NCI-H1417 treated with DMSO at 0.1 percent for 48 hours (cell line): ENCODE measurements around the gene FMNL1.

Source experiments
- DNase-seq: peaks from one replicate; lab custom pipeline; 2025; lab: John Stamatoyannopoulos, UW

The FMNL1 gene

DNA sequence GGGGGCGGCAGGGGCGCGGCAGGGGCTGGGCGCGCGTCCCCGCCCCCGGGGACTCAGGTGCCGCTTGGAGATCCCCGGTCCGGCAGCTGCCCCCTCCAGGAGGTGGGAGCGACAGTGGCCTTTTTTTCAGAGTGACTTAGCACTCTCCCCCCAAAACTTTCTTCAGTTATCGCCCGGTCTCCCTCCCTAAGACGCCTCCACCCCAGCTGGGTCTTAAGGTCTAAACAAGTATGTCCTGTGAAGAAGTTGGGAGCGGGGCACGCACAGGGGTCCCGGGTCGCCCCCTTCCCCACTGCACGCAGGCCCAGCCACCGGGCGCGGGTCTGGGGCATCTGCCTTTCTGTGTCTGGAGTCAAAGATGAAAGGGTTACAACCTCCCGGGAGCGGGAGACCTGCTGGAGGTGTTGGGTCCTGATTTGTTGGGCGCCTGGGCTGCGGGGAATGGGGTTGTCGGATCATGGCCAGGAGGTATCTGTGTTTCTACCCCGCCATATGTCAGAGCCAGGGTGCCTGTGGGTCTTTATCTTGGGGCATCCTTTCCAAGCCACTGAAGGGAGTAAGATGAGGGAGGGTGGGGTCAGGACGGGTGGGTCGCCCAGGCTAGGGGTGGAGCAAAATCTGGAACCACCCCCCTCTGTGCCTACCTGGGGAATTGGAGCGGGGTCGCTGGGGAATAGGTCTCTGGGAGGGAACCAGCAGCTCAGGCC, 757 bp downstream of the FMNL1 start:
- no peak for DNase-seq

DNA sequence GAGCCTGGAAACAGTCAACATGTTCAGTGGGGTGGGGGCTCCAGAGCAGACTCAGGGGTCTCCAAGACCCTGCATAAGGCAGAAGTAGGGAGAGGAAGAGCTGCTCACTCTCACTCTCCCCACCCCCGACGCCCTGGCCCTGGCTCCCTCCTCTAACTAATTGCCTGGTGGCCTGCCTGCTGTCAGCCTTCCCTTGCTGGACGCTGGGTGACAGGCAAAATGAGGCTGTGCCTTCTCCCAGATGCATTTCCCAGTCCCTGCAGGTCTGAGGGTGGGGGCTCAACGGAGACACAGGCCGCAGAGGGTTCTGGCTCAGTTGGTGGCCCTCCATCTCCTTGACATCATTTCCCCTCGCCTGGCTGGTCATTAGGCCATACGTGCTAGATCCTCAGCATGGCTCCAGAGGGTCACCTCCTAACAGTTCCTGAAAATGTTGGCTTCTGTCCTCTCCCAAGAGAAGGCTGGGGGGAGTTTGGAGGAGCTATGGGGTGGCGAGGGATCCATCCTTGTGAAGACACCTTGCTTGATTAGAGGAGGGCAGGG, 1.4 kb downstream of the FMNL1 start:
- DNase-seq = no peak

DNA sequence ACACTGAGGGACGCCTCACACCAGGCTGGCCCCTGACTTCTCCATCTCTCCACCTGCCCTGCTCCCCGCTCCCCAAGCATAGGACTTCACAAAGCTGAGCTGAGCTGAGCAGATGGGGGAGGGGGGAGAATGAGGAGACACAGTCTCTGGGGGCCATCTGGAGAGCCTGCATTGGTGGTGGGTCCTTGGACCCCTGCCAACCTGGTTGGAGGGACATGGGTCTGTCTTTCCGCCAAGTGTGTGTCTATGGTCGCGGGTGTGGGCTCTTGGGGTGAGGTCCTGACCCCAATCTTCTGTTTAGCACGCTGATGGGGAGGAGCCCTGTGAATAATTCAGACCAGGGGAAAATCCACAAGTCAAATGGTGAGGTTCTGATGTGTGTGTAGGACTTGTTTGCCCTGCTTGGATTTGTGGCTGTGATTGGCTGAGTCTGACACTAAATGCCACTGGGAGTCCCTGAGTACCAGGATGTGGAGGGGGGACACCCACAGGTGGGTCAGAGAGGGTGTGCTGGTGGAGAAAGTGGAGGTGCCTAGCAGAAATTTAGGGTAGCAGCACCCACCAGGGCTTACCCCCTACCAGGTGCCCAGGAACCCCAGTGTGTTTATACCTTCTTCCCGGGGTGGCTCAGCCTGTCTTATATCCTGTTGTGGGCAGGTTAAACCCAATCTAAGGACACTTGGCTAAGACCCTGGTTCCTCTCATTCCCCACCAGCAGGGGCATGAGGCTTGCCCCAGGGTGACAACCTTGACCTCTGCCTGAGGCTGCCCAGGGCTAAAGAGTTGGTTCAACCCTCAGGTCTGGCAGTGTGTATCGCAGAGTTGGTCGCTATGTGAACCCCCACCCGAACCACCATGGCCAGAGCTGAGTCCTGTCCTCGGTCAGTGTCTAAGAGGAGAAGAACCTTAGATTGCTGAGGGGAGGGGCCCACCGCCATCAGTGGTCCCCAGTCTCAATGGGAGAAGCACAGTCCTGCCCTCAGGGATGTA, 2.1 kb downstream of the FMNL1 start:
- DNase-seq = no peak

DNA sequence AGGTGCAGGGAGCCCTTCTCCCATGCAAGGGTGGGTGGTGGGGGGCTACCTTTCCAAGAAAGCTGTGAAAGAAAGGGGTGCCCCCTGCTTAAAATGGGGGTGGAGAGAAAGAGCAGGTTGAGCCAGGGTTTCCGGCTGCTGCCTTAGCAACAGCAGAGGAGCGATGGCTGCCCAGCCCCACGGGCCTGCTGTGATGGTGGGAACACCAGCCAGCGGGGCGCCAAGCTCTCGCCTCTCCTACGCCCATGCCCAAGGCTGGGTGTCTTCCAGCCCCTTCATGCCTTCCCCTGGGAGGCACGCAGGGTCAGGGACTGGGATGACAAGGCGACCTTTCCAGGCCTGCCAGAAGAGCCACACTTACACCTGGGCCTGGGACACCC, 3.0 kb downstream of the FMNL1 start:
- no peak for DNase-seq

DNA sequence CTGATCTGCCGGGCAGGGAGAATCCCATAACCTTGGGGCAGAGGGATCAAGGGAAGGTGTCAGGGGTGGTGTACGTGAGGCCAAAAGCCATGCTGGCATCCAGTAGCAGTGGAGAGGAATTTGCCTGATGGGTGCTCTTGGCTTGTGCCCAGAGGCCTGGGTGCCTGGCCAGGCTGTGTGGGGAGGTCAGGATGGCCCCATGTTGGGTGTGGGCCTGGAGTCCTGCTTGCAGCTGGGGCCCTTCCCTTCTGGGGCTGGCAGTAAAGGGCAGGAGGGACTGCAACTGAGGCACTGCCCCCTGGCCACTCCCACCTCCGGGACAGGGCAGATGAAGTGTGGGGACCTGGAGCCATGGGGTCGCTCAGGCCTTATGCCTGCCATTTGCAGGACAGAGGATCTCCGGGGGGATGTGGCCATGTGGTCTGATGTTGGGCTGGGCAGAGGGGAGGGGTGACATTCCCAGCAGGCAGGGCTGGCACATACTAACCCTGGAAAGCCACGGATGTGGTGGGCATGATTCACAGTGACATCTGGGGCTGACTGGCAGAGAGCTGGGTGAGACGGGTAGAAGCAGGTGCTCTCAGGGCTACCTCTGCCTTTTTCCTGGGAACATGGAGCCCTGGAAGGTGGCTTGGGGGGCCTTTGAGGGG, 3.5 kb downstream of the FMNL1 start:
- DNase-seq = no peak

DNA sequence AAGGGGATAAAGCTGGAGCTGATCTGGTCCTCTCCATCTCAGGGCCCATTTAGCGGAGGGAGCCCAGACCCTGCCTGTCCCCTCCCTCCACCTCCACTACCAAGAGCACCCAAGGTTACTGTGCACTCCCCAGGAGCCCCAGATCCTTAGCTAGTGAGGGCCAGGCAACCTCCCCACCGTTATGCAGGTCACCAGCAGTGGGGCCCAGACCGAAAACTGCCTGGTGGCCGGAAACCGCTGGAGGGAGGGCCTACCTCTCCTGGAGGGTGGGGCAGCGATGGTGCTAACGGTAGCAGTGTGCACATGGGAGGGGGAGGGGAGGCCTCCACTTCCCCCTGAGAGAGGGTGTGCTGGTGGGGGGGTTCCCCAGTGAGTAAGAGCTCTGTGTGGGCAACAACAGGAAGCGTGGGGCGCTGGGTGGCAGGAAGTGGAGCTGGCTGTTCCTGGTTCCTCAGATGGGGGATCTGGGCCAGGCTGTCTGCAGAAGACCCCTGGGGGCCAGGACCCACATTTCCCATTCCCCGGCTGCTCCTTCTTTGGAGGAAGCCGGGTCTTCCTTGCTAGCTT, 4.4 kb downstream of the FMNL1 start:
- DNase-seq = no peak

DNA sequence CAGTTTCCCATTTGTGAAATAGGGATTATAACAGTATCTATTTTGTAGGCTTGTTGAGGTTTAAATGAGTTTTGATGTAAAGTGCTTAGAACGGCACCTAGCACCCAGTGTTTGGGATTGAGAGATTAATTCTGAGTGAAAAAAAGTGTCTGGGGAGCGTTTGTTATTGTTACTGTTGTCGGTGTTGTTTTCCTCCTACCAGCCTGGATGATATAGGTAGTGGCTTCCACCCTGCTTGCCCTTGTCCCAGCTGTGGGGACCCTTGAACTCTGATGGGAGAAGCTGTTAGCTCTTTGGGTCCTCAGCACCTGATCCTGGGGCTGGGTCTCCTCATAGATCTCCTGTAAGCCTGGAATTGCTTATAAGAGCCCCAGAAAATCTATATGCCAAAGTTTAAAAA, 4.9 kb downstream of the FMNL1 start:
- DNase-seq = no peak

DNA sequence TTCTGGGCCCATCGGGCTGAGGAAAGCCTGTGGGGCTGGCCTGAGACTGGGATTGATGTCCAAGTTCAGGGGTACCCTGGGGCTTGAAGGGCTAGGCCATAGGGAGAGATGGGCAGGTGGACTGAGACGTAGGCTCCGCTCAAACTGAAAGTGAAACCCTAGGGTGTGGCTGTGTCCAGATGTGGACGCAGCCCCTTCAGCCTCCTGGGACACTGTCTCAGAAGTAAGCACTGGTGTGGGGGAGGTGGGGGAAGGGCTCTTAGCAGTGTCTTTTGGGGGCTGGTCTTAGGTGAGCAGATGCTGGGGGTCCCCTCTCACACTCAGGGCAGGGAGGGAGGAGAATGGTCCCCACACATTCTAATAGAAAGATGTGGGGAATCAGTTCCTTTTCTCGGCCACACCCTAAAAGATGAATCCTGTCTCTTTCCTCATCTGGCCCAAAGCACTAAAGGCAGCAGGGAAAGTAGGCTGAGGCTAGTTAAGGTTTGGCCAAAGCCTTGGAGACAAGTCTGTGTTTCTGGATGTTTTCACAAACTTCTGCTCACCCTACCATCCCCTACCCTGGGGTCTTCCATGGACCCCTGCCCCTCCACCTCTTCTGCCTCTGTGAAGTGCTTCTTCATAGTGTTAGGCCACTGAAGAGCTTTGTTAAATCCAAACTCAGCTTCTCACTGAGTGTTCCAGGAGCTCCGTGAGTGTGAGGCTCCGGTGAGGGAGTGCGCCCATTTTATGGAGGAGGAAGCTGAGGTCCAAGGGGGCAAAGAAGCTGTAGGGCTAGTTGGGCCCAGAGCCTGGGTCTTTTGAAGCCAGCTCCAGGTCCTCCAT, 5.6 kb downstream of the FMNL1 start:
- no peak for DNase-seq

DNA sequence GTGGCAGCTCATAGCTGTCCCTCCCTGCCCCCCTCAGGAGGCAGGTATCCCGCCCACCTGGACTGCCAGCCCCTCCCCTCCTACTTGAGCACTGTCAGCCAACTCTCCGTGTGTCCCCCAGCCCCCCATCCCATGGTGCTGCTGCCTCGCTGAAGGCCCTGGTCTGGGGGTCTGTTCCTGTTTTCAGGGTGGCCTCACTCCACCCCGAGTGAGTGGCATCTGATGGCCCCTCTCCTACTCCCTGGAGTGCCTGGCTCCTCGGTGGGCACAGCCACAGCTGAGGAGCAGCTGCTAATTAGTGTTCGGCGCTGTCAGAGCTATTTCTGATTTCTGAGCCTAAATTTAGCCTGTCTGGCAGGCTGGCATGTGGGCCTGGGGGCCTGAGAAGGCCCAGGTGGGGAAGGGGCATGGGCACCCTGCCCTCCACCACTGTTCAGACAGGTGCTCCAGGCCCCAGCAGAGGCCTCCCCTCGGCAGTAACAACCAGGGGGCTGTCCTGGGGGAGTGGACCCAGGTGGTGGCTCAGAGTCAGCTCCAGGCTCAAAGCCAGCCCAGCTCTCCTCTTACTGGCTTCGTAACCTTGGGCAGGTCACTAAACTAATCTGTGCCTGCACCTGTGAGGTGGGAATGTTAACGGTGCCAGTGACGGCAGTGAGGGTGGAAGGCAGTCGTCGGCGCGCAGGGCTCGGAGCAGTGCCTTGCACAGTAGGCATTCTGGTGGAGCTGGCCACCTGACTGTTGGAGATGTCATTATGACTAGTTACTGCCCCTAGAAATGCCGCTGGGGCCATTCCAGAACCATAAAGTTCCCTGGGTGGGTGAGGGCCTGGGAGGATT, 6.5 kb downstream of the FMNL1 start:
- DNase-seq = no peak

DNA sequence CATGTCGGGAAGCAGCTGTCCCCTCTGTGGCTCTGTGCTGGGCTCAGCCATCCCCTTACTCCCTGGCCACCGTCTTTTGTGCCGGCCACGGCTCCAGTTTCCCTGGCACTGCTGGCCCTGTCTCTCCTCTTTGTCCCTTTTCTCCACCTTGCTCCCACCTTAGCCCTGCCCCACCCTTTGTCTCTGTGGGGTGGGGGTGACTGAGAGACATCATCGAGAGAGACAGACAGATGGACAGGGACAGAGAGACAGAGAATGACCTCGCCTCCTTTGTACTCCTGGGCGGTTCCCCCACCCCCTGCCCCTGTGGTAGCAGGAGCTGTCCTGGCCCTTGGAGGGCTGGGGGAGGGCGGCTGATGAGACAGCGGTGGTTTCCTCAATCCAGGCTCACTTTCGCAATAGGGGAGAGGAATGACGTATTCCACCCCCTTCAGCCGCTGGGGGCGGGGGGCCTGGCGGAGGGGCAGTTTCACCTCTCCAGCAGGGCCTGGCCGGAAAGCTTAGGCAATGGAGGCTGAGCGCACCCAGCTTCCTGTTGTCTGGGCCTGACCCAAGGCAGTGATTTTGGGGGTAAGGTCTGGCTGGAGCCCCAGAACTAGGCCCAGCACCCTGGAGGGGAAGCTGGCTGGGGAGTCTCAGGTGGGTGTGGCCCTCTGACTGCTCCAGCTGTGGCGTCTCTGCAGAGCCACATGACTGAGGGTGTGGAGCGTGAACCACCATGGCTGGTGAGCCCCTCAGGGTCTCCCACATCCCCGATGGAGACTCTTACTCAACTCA, 7.3 kb downstream of the FMNL1 start:
- DNase-seq = no peak

DNA sequence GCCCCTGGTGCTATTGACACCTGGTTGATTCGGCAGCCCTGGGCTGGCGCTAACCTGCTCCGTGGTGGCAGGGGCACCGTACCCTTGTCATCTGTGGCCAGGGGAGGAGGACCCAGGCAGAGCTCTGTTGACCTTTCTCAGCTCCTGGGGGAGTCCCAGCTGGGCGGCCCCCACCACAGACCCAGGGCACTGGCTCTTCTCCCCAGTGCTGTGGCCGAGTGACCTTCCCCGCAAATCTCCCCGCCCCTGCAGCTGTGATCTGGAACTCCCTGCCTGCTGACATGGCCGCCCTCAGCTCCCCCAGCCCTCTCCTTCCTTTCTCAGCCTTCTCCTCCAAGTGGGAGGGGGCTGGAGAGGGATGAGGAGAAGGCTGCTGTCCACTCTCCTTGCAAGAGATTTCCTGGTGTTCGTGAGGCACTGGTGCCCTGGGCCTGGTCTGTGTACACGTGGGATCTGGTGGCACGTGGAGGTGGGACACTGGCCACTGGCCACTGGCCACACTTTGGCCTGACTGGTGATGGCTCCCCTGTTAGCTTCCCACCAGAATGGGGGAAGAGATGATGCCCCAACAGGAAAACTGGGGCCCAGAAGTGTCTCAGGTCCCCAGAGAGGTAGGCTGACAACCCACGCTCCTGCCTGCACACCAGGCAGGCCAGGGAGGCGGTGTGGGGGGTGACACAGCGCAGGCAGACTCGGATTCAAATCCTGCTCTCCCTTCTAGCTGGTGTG, 8.2 kb downstream of the FMNL1 start:
- no peak for DNase-seq

DNA sequence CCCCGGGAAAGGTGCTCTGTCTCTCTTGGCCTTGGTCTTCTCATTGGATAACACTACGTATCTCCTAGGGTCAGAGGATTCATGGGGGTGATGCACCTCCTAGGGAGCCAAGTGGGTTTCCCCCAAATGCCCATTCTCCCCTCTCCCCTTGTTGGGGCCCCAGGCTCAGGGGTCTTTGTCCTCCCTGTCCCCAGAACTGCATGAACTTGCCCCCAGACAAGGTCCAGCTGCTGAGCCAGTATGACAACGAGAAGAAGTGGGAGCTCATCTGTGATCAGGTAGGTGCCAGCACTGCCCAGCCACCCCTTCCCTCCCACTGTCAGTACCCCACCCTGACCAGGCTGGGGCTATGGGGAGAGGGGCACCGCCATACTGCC, 8.7 kb downstream of the FMNL1 start:
- no peak for DNase-seq

DNA sequence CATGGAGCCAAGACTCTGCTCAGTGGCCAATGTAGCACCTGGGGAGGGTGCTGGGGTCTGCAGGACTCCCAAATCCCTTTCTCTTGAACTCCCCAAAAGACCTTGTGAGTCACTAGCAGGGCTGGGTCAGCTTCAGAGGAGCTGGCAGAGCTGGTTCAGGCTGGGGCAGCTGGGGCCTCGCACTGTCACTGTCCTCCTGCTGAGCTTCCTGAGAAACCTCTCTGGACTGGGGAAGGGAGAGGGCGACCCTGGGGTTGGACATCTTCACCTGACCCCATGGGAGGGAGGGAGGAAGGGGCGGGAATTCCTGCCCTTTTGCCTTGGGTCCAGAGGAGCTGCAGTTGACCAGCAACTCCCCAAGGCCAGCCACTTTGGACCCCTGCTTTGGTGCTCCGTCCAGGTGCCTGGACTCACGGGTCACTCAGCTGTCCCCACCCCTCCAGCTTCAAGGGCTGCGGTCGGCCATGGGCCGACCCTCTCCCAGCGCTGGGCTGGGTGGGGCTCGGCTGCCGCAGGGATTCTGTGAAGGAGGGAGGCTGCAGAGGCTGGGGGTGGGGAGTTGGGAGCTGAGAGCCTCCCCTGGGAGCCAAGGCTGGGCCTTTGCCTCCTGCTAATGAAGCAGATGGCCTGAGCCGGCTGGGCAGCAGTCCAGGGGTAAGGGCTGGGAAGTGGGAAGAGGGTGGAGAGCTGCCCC, 9.2 kb downstream of the FMNL1 start:
- DNase-seq = no peak

DNA sequence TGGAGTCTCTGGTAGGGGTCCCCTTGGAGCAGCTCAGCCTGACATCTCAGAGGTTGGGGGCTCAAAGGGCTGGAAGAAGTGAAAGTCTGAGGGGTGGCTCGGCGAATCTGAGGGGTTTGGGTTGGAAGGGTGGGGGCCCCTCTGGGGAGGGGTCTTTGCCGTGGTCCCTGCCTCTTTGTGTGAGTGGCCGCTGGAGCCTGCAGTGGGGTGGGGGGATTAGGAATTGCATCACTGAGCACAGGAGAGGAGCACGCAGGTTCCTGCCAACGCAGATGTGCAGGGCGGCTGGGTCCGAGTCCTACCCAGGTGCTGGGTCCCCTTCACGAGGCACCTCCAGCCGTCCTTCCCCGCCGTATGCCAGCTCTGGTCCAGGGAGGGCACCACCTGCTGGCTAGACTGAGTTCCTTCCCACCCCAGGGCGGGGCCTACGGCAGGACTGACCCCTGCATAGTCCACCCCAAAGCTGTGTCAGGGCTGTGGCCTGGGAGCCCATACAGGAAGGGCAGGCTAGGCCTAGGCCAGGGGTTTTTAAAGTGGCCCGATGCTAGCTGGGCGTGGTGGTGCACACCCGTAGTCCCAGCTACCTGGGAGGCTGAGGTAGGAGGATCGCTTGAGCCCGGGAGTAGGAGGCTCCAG, 9.9 kb downstream of the FMNL1 start:
- DNase-seq = no peak

DNA sequence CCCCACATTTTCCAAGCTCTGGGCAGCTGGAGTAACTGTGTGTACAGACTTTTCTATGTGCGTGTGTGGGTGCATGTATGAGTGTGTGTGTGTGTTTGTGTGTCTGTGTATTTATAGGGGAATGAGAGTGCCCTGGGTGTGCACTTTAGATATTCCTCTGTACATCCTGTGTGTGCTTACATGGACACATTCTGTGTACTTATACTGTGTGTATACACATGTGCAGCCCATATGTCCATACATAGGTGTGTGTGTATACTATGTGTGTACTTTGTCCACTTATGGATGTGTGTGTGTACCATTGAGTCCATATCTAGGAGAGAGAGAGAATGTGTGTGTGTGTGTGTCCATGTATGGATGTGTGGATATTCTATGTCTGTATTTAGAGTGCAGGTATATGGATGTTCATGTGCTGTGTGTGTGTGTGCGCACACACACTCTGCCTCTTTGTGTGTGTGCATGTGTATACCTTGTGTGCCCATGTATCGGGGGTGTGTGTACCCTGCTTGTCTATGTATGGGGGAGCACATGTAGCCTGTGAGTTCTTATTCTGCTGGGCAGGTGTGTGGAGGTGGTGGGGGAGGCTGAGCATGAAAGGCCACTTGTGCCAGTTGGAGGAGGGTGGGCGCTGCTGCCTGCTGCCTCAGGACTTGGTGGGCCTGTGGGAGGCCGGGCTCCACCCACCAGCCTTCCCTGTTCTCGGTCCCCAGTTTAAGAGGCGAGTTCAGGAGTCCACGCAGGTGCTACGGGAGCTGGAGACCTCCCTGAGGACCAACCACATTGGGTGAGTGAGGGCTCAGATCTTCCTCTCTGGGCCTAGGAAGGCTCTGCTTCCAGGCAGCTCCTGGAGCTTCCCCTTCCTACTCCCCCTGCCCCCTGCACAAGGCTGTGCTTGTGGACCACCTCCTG, 11.1 kb downstream of the FMNL1 start:
- DNase-seq = no peak

DNA sequence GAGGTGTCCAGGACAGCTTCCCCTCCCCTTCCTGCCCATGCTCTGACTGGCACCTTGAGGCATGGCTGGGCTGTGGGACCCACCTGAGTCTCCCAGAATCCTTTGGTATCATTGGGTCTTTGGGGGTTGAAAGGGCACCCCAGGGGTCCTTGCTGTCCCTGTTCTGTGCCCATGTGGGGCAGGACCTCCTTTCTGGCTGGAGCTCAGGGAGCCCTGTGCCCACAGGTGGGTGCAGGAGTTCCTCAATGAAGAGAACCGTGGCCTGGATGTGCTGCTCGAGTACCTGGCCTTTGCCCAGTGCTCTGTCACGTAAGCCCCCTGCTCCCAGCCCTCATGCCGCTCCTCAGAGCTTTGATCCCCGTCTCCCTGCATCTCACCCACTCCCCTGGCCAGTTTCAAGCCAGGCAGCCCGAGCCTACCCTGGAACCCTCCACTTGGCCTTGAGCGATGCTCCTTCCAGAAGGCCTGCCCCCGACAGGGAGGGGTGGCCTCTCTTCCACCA, 11.8 kb downstream of the FMNL1 start:
- no peak for DNase-seq
